HCT116 (cell line): ENCODE results near the gene SENP1. TPM values are rescaled to one million over a fixed set of nuclear protein-coding genes. Genes with fewer than 3 reads are reported as not detected.

ENCODE experiments used
- ATAC-seq: fragments of 200-7000 bp; cut with Tn5 transposase; 2 replicates; pipeline ENCODE4 v1.9.1; 2020; ENCODE audit warnings: mild to moderate bottlenecking, moderate library complexity
- BruUV-seq: library from RNA; stranded (reverse); fragments of 400-500 nt; replicated peaks from 2 replicates; lab custom pipeline; 2021; lab: Mats Ljungman, UMichigan
- CTCF ChIA-PET: fragments of 300-600 bp; sonication (Branson Sonifier 250); formaldehyde crosslinking; loops from one replicate; lab custom pipeline; 2021; ENCODE audit warnings: antibody characterized with exemption; lab: Charles Lee
- POLR2A ChIA-PET: fragments of 300-600, 350-600 bp; sonication (Branson Sonifier 250); formaldehyde crosslinking; loops from one replicate; lab custom pipeline; 2021; ENCODE audit warnings: antibody characterized with exemption; lab: Charles Lee
- RAD21 ChIA-PET, 2 experiments: fragments of 300-600 bp; sonication (Branson Sonifier 250); formaldehyde crosslinking; loops; one replicate each; lab custom pipeline; 2023; ENCODE audit warnings: low total read pairs in 2 of 2; ENCODE audit not compliant: uncharacterized antibody in 2 of 2, unreplicated experiment in 2 of 2, low non-redundant PET in 1 of 2; lab: Charles Lee
- DNase-seq: peaks from one replicate; pipeline ENCODE4 v3.0.0-alpha.2; 2010; ENCODE audit warnings: low read depth, low spot score
- H2AFZ ChIP-seq: fragments of 200-600 bp; shearing (Covaris generic), sonication (generic); 2 replicates; pipeline ENCODE4 v1.6.1; 2017; ENCODE audit warnings: low read depth, mixed run types, mixed read lengths, antibody characterized with exemption, low read length; ENCODE audit not compliant: poor library complexity, severe bottlenecking
- H3K27ac ChIP-seq: 2 replicates; pipeline ENCODE4 v1.5.1; 2012; ENCODE audit warnings: low read depth, low read length
- H3K27me3 ChIP-seq: fragments of 200-600 bp; sonication (generic); 2 replicates; pipeline ENCODE4 v1.6.1; 2016; ENCODE audit warnings: mixed run types, low read length, mixed read lengths; ENCODE audit not compliant: insufficient read depth
- H3K36me3 ChIP-seq, 2 experiments: fragments of 200-500 bp in 1 of 2; fragments of 200-600 bp in 1 of 2; sonication (Bioruptor generic) in 1 of 2; sonication (generic) in 1 of 2; 2 replicates each; pipeline versions ENCODE4 v1.5.1 to v1.6.1; 2014 to 2016; ENCODE audit warnings: low read length in 2 of 2, inconsistent platforms in 1 of 2, mixed read lengths in 1 of 2, mixed run types in 1 of 2; ENCODE audit not compliant: insufficient read depth in 2 of 2, control insufficient read depth in 1 of 2
- H3K4me1 ChIP-seq, 2 experiments: fragments of 200-600 bp in 1 of 2; sonication (generic) in 1 of 2; 2 replicates each; pipeline versions ENCODE4 v1.5.1 to v1.6.1; 2012 to 2017; ENCODE audit warnings: low read length in 2 of 2, inconsistent platforms in 1 of 2, mild to moderate bottlenecking in 1 of 2, mixed read lengths in 1 of 2, mixed run types in 1 of 2, moderate library complexity in 1 of 2; ENCODE audit not compliant: insufficient read depth in 2 of 2, control insufficient read depth in 1 of 2
- H3K4me2 ChIP-seq: fragments of 200-600 bp; sonication (generic); 2 replicates; pipeline ENCODE4 v1.6.1; 2017; ENCODE audit warnings: mixed run types, low read length, mixed read lengths
- H3K4me3 ChIP-seq, 2 experiments: fragments of 200-600 bp in 1 of 2; sonication (generic) in 1 of 2; replicated peaks in 1 of 2; 2 replicates each; pipeline ENCODE4 v1.5.1; 2011 to 2016; ENCODE audit warnings: low read length in 2 of 2, control low read depth in 1 of 2, low read depth in 1 of 2, mild to moderate bottlenecking in 1 of 2, mixed read lengths in 1 of 2, mixed run types in 1 of 2
- H3K79me2 ChIP-seq: fragments of 200-600 bp; sonication (generic); 2 replicates; pipeline ENCODE4 v1.6.1; 2017; ENCODE audit warnings: mild to moderate bottlenecking, mixed run types, low read length, moderate library complexity, mixed read lengths; ENCODE audit not compliant: insufficient read depth
- H3K9ac ChIP-seq: fragments of 200-600 bp; sonication (generic); 2 replicates; pipeline ENCODE4 v1.6.1; 2016; ENCODE audit warnings: low read length, mixed read lengths
- H3K9me2 ChIP-seq: fragments of 200-600 bp; sonication (generic), shearing (Covaris generic); 2 replicates; pipeline ENCODE4 v1.6.1; 2017; ENCODE audit warnings: mixed run types, mild to moderate bottlenecking, moderate library complexity; ENCODE audit not compliant: insufficient read depth
- H3K9me3 ChIP-seq, 2 experiments: fragments of 200-500 bp in 1 of 2; fragments of 200-600 bp in 1 of 2; sonication (Bioruptor generic) in 1 of 2; sonication (generic) in 1 of 2; 2 replicates each; pipeline ENCODE4 v1.6.1; 2014 to 2017; ENCODE audit warnings: low read length in 2 of 2, mixed read lengths in 2 of 2, inconsistent platforms in 1 of 2, low read depth in 1 of 2, mild to moderate bottlenecking in 1 of 2, mixed run types in 1 of 2, moderate library complexity in 1 of 2; ENCODE audit not compliant: control insufficient read depth in 1 of 2, insufficient read depth in 1 of 2
- H4K20me1 ChIP-seq: fragments of 200-600 bp; sonication (generic), shearing (Covaris generic); 2 replicates; pipeline ENCODE4 v1.6.1; 2017; ENCODE audit warnings: mixed run types, mild to moderate bottlenecking, moderate library complexity; ENCODE audit not compliant: insufficient read depth
- CBX3 ChIP-seq: IDR thresholded peaks from 2 replicates; pipeline ENCODE4 v1.6.1; 2012; ENCODE audit warnings: low read depth
- CEBPB ChIP-seq: IDR thresholded peaks from 2 replicates; pipeline ENCODE4 v1.6.1; 2012; ENCODE audit warnings: low read depth
- EGR1 ChIP-seq: IDR thresholded peaks from 2 replicates; pipeline ENCODE4 v1.6.1; 2012; ENCODE audit warnings: low read depth
- EZH2phosphoT487 ChIP-seq: fragments of 200-600 bp; IDR thresholded peaks from 2 replicates; pipeline ENCODE4 v1.6.1; 2018; ENCODE audit warnings: antibody characterized with exemption, borderline replicate concordance
- JUND ChIP-seq: IDR thresholded peaks from 2 replicates; pipeline ENCODE4 v1.6.1; 2012
- MAX ChIP-seq: IDR thresholded peaks from 2 replicates; pipeline ENCODE4 v1.6.1; 2012
- SIN3A ChIP-seq: IDR thresholded peaks from 2 replicates; pipeline ENCODE4 v1.6.1; 2012; ENCODE audit warnings: low read depth
- TCF7L2 ChIP-seq: IDR thresholded peaks from 2 replicates; pipeline ENCODE4 v1.7.0; 2011; ENCODE audit warnings: borderline replicate concordance, inconsistent platforms; ENCODE audit not compliant: insufficient read depth, insufficient read length; ENCODE audit errors: extremely low read depth
- ZFX ChIP-seq: fragments of 450-650 bp; IDR thresholded peaks from 2 replicates; pipeline ENCODE4 v1.6.1; 2017
- ZNF274 ChIP-seq: fragments of 200-500 bp; sonication (Bioruptor generic); IDR thresholded peaks from 2 replicates; pipeline ENCODE4 v1.6.1; 2014; ENCODE audit warnings: mild to moderate bottlenecking, low read depth, low read length, inconsistent platforms
- intact Hi-C: fragments of 100-400 bp; cut with micrococcal nuclease; formaldehyde crosslinking; loops from 2 replicates; pipeline ENCODE4 v1.10.0; 2022
- total RNA-seq: library from RNA; stranded (reverse); gene quantifications from one replicate; pipeline ENCODE4 v1.2.1, GENCODE V29; 2021; ENCODE audit not compliant: unreplicated experiment
- TF ChIP-seq, protein P1 (sequence below): IDR thresholded peaks from 2 replicates; pipeline ENCODE4 v1.6.1; 2012
- TF ChIP-seq, protein P2 (sequence below): IDR thresholded peaks from 2 replicates; pipeline ENCODE4 v1.6.1; 2012; ENCODE audit warnings: low read depth
- TF ChIP-seq, protein P3 (sequence below): IDR thresholded peaks from 2 replicates; pipeline ENCODE4 v1.6.1; 2011; ENCODE audit warnings: mild to moderate bottlenecking, low read length, moderate library complexity; ENCODE audit not compliant: insufficient replicate concordance; ENCODE audit errors: extremely low read depth

The SENP1 gene
- total RNA-seq, 1 experiment from 2014 or later = 17.7 TPM

DNA sequence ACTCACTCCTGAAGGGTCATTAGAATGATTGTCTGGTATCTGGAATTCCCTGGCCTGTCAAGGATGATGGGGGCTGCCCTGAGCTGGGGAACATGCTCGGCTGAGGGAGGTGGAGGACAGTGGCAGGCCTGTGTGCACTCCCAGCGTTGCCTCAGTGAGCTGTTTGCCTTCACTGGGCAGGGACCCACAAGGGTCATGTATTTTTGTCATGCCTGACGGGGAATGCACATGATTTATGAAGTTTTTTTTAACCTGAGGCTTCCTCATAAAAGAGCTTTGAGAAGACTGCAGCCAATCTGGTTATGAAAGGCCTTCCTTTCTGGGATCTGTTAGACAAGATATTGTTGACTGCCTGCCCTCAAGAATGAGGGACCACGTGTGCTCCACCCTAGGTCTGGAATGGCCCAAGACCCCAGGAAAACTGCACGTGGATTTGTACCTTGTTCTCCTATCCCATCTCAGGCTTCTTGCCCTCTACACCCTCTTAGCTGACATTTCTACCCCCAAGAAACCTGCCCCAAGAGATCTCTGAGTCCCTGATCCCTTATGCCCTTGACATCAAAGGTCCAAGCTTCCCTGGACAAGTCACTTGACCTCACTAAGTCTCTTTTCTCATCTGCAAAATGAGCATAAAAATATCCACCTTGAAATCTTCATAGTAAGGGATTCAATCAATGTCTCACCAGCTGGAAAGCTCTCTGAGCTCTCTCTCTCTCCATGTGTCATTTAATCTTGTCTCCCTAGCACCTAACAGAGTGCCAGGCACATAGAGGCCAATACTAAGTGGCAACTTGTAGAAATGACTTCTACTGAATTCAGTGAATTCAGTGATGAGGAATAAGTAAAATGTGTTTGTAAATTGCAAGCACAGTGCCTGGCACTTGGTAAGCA, 77.1 kb downstream of the SENP1 start:
- H3K4me3 ChIP-seq = no peak overlapping the region
- POLR2A ChIA-PET = no interaction called here
- no peak for ATAC-seq
- H3K36me3 ChIP-seq = no peaks in the 10 kb centered on the region
- intact Hi-C loops = no loop called here
- H3K9me3 ChIP-seq = no peaks in the 10 kb centered on the region
- RAD21 ChIA-PET = no interaction called here
- no peak overlapping the region for H3K9ac ChIP-seq
- H3K79me2 ChIP-seq = no peaks in the 10 kb centered on the region
- no peaks in the 10 kb centered on the region for H4K20me1 ChIP-seq
- no peak overlapping the region for H3K4me2 ChIP-seq
- TF ChIP-seq TCF7L2 (no peak), ZNF274 (no peak), EGR1 (no peak), EZH2phosphoT487 (no peak), JUND (no peak), CBX3 (no peak), SIN3A (no peak), CEBPB (no peak), MAX (no peak), ZFX (no peak)
- TF ChIP-seq, protein P1, sequence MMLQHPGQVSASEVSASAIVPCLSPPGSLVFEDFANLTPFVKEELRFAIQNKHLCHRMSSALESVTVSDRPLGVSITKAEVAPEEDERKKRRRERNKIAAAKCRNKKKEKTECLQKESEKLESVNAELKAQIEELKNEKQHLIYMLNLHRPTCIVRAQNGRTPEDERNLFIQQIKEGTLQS = no peak
- TF ChIP-seq, protein P2, sequence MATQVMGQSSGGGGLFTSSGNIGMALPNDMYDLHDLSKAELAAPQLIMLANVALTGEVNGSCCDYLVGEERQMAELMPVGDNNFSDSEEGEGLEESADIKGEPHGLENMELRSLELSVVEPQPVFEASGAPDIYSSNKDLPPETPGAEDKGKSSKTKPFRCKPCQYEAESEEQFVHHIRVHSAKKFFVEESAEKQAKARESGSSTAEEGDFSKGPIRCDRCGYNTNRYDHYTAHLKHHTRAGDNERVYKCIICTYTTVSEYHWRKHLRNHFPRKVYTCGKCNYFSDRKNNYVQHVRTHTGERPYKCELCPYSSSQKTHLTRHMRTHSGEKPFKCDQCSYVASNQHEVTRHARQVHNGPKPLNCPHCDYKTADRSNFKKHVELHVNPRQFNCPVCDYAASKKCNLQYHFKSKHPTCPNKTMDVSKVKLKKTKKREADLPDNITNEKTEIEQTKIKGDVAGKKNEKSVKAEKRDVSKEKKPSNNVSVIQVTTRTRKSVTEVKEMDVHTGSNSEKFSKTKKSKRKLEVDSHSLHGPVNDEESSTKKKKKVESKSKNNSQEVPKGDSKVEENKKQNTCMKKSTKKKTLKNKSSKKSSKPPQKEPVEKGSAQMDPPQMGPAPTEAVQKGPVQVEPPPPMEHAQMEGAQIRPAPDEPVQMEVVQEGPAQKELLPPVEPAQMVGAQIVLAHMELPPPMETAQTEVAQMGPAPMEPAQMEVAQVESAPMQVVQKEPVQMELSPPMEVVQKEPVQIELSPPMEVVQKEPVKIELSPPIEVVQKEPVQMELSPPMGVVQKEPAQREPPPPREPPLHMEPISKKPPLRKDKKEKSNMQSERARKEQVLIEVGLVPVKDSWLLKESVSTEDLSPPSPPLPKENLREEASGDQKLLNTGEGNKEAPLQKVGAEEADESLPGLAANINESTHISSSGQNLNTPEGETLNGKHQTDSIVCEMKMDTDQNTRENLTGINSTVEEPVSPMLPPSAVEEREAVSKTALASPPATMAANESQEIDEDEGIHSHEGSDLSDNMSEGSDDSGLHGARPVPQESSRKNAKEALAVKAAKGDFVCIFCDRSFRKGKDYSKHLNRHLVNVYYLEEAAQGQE = no peak
- TF ChIP-seq, protein P3, sequence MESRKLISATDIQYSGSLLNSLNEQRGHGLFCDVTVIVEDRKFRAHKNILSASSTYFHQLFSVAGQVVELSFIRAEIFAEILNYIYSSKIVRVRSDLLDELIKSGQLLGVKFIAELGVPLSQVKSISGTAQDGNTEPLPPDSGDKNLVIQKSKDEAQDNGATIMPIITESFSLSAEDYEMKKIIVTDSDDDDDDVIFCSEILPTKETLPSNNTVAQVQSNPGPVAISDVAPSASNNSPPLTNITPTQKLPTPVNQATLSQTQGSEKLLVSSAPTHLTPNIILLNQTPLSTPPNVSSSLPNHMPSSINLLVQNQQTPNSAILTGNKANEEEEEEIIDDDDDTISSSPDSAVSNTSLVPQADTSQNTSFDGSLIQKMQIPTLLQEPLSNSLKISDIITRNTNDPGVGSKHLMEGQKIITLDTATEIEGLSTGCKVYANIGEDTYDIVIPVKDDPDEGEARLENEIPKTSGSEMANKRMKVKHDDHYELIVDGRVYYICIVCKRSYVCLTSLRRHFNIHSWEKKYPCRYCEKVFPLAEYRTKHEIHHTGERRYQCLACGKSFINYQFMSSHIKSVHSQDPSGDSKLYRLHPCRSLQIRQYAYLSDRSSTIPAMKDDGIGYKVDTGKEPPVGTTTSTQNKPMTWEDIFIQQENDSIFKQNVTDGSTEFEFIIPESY = no peak
- H2AFZ ChIP-seq = no peak overlapping the region
- no peaks in the 10 kb centered on the region for H3K27me3 ChIP-seq
- no TSS peak for BruUV-seq
- no peak overlapping the region for H3K27ac ChIP-seq
- no peaks in the 10 kb centered on the region for H3K9me2 ChIP-seq
- DNase-seq = no peak
- peaks cover 0 to 6% of the 10 kb centered on the region in 2 experiments; a peak in 2 of 4 replicates for H3K4me1 ChIP-seq
- CTCF ChIA-PET = no interaction called here
